A549 (cell line): ENCODE results near the gene FGF14. TPM values are rescaled to one million over a fixed set of nuclear protein-coding genes. Genes with fewer than 3 reads are reported as not detected.
A peak's percentile ranks its signal among the peaks of the same experiment; 100 is the strongest.

ENCODE experiments used
- ATAC-seq, 2 experiments: fragments of 200-7000 bp in 1 of 2; fragments of >200 bp in 1 of 2; cut with Nextera tagmentation in 1 of 2; cut with Tn5 transposase in 1 of 2; 3 replicates each; pipeline versions ENCODE4 v1.8.0 to v1.9.1; 2018 to 2020; ENCODE audit warnings: mild to moderate bottlenecking in 1 of 2, moderate library complexity in 1 of 2
- CTCF ChIA-PET: fragments of 300-600 bp; sonication (Branson Sonifier 250); formaldehyde crosslinking; extraction: SDS; loops from one replicate; lab custom pipeline; 2021; ENCODE audit warnings: antibody characterized with exemption, inconsistent platforms; lab: Yijun Ruan, JAX
- POLR2A ChIA-PET: fragments of 350-600 bp; formaldehyde crosslinking; extraction: SDS; loops from one replicate; lab custom pipeline; 2021; ENCODE audit warnings: antibody characterized with exemption, inconsistent platforms; lab: Yijun Ruan, JAX
- DNase-seq, 2 experiments: peaks; one replicate each; pipeline versions ENCODE4 v3.0.0 to v3.0.0-alpha.2; 2011 to 2016; ENCODE audit warnings: low read depth in 1 of 2, low spot score in 1 of 2
- FAIRE-seq: peaks from 2 replicates; lab custom pipeline; 2011; peaks lifted over from hg19 to GRCh38; lab: Jason Lieb, UNC
- H3K27ac ChIP-seq, 2 experiments: fragments of >200 bp; sonication (Bioruptor Twin); formaldehyde crosslinking; 3 replicates each; pipeline ENCODE4 v1.5.1; 2016 to 2017
- H3K4me1 ChIP-seq: fragments of >200 bp; sonication (Bioruptor Twin); formaldehyde crosslinking; 3 replicates; pipeline ENCODE4 v1.6.1; 2016
- H3K4me2 ChIP-seq: fragments of >200 bp; sonication (Bioruptor Twin); formaldehyde crosslinking; 3 replicates; pipeline ENCODE4 v1.6.1; 2016
- H3K4me3 ChIP-seq: fragments of >200 bp; sonication (Bioruptor Twin); formaldehyde crosslinking; 3 replicates; pipeline ENCODE4 v1.5.1; 2016
- H3K9me3 ChIP-seq: fragments of >200 bp; sonication (Bioruptor Twin); formaldehyde crosslinking; 3 replicates; pipeline ENCODE4 v1.6.1; 2016
- CBX2 ChIP-seq: fragments of 200-600 bp; sonication (generic); IDR thresholded peaks from 2 replicates; pipeline ENCODE4 v1.6.1; 2016; ENCODE audit warnings: low read depth, mild to moderate bottlenecking, borderline replicate concordance
- CHD4 ChIP-seq: fragments of 200-600 bp; sonication (generic); IDR thresholded peaks from 2 replicates; pipeline ENCODE4 v1.6.1; 2016; ENCODE audit warnings: antibody characterized with exemption, mild to moderate bottlenecking, borderline replicate concordance
- EHMT2 ChIP-seq: fragments of 200-600 bp; sonication (generic); IDR thresholded peaks from 2 replicates; pipeline ENCODE4 v1.6.1; 2016; ENCODE audit warnings: antibody characterized with exemption, low read depth, mild to moderate bottlenecking, moderate library complexity
- EP300 ChIP-seq, 2 experiments: fragments of >200 bp; sonication (Bioruptor Twin); formaldehyde crosslinking; IDR thresholded peaks; 2 replicates in 1 of 2; 3 replicates in 1 of 2; pipeline ENCODE4 v1.6.1; 2016 to 2017
- FOXS1 ChIP-seq: fragments of 250-450 bp; sonication (Bioruptor Pico); IDR thresholded peaks from 2 replicates; pipeline ENCODE4 v1.5.0; 2020; ENCODE audit warnings: mild to moderate bottlenecking, moderate library complexity
- HEYL ChIP-seq: fragments of 250-450 bp; sonication (Bioruptor Pico); IDR thresholded peaks from 2 replicates; pipeline ENCODE4 v1.8.0; 2021; ENCODE audit warnings: mild to moderate bottlenecking, moderate library complexity
- HOXA7 ChIP-seq: fragments of 250-450 bp; sonication (Bioruptor Pico); IDR thresholded peaks from 2 replicates; pipeline ENCODE4 v1.5.0; 2020; ENCODE audit warnings: mild to moderate bottlenecking, moderate library complexity
- JUNB ChIP-seq: fragments of >200 bp; sonication (Bioruptor Twin); formaldehyde crosslinking; IDR thresholded peaks from 2 replicates; pipeline ENCODE4 v1.6.1; 2016
- KDM5A ChIP-seq: fragments of 200-600 bp; sonication (generic); IDR thresholded peaks from 2 replicates; pipeline ENCODE4 v1.6.1; 2016; ENCODE audit warnings: antibody characterized with exemption, mild to moderate bottlenecking
- MAFK ChIP-seq: fragments of 450-650 bp; IDR thresholded peaks from 2 replicates; pipeline ENCODE4 v1.6.1; 2014; ENCODE audit not compliant: partially characterized antibody
- NPAS2 ChIP-seq: fragments of 250-450 bp; sonication (Bioruptor Pico); IDR thresholded peaks from 2 replicates; pipeline ENCODE4 v1.8.0; 2022; ENCODE audit warnings: mild to moderate bottlenecking, moderate library complexity, borderline replicate concordance
- POLR2A ChIP-seq: IDR thresholded peaks from 2 replicates; pipeline ENCODE4 v1.6.1; 2012; ENCODE audit warnings: mild to moderate bottlenecking, low read length
- REST ChIP-seq: fragments of 200-600 bp; sonication (generic); IDR thresholded peaks from 2 replicates; pipeline ENCODE4 v1.6.1; 2016; ENCODE audit warnings: antibody characterized with exemption, mild to moderate bottlenecking, moderate library complexity
- ZC3H11A ChIP-seq: fragments of 450-650 bp; IDR thresholded peaks from 2 replicates; pipeline ENCODE4 v1.6.1; 2014; ENCODE audit warnings: antibody characterized with exemption, mild to moderate bottlenecking
- ZFP36 ChIP-seq: fragments of 450-650 bp; IDR thresholded peaks from 2 replicates; pipeline ENCODE4 v1.6.1; 2014; ENCODE audit warnings: borderline replicate concordance; ENCODE audit not compliant: partially characterized antibody
- ZNF302 ChIP-seq: fragments of 250-450 bp; sonication (Bioruptor Pico); IDR thresholded peaks from 2 replicates; pipeline ENCODE4 v1.9.0; 2021; ENCODE audit warnings: inconsistent platforms, mild to moderate bottlenecking, moderate library complexity
- WGBS: methylation state at CpG from one replicate; pipeline ENCODE4 v1.1.6; 2017; ENCODE audit errors: missing lambda C conversion rate; 5-methylcytosine and 5-hydroxymethylcytosine counted together
- polyA plus RNA-seq, 4 experiments: library from polyadenylated mRNA; depleted of rRNA in 3 of 4; stranded (reverse); fragments of >200 nt; fragmentation: RNase III in 1 of 4; extraction: RNeasy Plus Mini Kit Qiagen cat#74134 plus additional on column Dnase treatment in 1 of 4; gene quantifications; 2 replicates in 3 of 4; 3 replicates in 1 of 4; pipeline ENCODE4 v1.2.3, GENCODE V29; 2011 to 2017
- TF ChIP-seq, protein P1 (sequence below): fragments of >200 bp; sonication (Bioruptor Twin); formaldehyde crosslinking; IDR thresholded peaks from 3 replicates; pipeline ENCODE4 v1.6.1; 2016
- TF ChIP-seq, protein P2 (sequence below): fragments of 250-450 bp; sonication (Bioruptor Pico); IDR thresholded peaks from 2 replicates; pipeline ENCODE4 v1.5.0; 2020; ENCODE audit warnings: low read depth, mild to moderate bottlenecking, moderate library complexity
- TF ChIP-seq, protein P3 (sequence below): fragments of 450-650 bp; IDR thresholded peaks from 2 replicates; pipeline ENCODE4 v1.6.1; 2014; ENCODE audit warnings: antibody characterized with exemption
- TF ChIP-seq, protein P4 (sequence below): fragments of >200 bp; sonication (Bioruptor Twin); formaldehyde crosslinking; IDR thresholded peaks from 3 replicates; pipeline ENCODE4 v1.5.1; 2016

FGF14 gene
- polyA plus RNA-seq, 2 of the 4 experiments (the other 2 are of a cell fraction) = not detected

DNA sequence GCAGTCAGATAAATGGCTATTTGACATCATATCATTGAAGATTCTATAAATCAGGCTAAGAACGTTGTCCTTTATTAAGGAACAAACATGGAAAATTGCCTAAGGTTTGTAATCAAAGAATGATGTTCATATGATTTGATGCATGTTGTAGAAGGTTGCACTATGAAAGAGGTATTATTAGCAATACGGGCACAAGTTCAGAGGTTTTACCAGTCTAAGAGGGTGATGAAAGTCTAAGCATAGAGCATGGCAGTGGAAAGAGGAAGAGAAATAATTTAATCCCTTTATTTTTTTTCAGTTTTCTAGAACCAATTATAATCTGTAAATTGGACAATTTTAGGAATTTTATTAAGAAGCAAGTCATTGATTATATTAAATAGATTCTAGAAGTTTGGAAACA lies 450.7 kb downstream of the FGF14 start (continued):
- no peak for TF ChIP-seq REST

DNA sequence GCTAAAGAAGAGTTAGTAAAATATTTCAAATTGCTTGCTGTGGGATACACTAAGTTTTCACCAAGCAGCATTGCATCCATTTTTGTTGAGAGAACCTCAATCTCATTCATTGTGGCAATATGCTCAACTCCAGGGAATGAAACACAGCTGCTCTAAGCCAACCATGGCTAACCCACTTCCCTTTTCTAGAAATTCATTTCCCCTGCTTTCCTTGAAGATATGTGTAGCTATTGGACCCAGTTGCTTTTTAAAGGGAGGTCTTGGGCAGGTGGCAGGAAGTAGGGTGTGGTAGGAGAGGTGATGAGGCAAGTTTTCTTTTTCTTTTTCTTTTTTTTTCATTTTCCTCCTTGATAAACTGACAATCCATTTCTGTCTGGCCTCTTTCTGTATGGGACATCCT lies 452.2 kb downstream of the FGF14 start:
- DNase-seq (no peak), FAIRE-seq (no peak), ATAC-seq (no peak)
- ChIA-PET CTCF (no interaction called here), POLR2A (no interaction called here)
- H3K4me1 ChIP-seq = no peaks in the 10 kb centered on the region
- H3K27ac ChIP-seq = no peak overlapping the region
- H3K4me3 ChIP-seq = no peak overlapping the region
- H3K9me3 ChIP-seq = no peaks in the 10 kb centered on the region
- H3K4me2 ChIP-seq = no peak overlapping the region
- no peak for TF ChIP-seq ZFP36
- TF ChIP-seq CHD4 = no peak
- TF ChIP-seq EHMT2 = no peak
- TF ChIP-seq EP300 (IDR thresholded peaks at IDR 0.05) = no peak
- TF ChIP-seq, protein P1, sequence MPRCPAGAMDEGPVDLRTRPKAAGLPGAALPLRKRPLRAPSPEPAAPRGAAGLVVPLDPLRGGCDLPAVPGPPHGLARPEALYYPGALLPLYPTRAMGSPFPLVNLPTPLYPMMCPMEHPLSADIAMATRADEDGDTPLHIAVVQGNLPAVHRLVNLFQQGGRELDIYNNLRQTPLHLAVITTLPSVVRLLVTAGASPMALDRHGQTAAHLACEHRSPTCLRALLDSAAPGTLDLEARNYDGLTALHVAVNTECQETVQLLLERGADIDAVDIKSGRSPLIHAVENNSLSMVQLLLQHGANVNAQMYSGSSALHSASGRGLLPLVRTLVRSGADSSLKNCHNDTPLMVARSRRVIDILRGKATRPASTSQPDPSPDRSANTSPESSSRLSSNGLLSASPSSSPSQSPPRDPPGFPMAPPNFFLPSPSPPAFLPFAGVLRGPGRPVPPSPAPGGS = no peak
- TF ChIP-seq HOXA7 = no peak
- no peak for TF ChIP-seq CBX2

DNA sequence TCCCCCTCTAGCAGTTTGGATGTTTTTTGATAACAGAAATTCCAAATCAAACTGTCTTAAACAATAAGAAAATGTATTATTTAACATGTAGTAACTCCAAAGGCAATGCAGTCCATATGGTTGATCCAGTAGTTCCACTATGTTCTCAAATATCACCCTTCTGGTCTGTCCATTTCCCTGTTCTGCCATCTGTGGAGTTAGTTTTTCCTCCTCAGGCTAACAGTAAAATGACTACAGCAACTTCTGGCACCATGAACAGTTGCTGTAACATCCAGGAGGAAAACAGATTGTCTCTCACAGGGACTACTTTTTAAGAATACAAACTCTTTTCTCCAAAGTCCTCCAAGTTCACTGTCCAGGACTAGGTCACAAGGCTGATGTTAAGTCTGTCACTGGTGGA lies 455.4 kb downstream of the FGF14 start:
- ATAC-seq (no peak), DNase-seq (no peak), FAIRE-seq (no peak)
- ChIA-PET CTCF (no interaction called here), POLR2A (no interaction called here)
- H3K4me3 ChIP-seq = no peak overlapping the region
- no peaks in the 10 kb centered on the region for H3K4me1 ChIP-seq
- no peak for TF ChIP-seq NPAS2 (CRISPR knock-in tag)
- H3K9me3 ChIP-seq = no peaks in the 10 kb centered on the region
- no peak overlapping the region for H3K27ac ChIP-seq
- no peak overlapping the region for H3K4me2 ChIP-seq

GRCh38 chr13:101945435-101945834 lies 456.4 kb downstream of the FGF14 start:
- no peak overlapping the region for H3K27ac ChIP-seq
- H3K4me2 ChIP-seq = no peak overlapping the region
- DNase-seq = peak in 1 of 2 experiments; percentile 7
- ChIA-PET CTCF (no interaction called here), POLR2A (no interaction called here)
- 30% methylated on average over 6 of the region's 6 CpGs for WGBS
- ATAC-seq = peak in 1 of 2 experiments; percentile 39; a peak in 1 of 6 replicates
- no peak overlapping the region for H3K4me3 ChIP-seq
- no peak for FAIRE-seq
- H3K4me1 ChIP-seq = no peaks in the 10 kb centered on the region
- no peaks in the 10 kb centered on the region for H3K9me3 ChIP-seq
- no peak for TF ChIP-seq KDM5A
- TF ChIP-seq ZC3H11A = no peak
- TF ChIP-seq, protein P2, sequence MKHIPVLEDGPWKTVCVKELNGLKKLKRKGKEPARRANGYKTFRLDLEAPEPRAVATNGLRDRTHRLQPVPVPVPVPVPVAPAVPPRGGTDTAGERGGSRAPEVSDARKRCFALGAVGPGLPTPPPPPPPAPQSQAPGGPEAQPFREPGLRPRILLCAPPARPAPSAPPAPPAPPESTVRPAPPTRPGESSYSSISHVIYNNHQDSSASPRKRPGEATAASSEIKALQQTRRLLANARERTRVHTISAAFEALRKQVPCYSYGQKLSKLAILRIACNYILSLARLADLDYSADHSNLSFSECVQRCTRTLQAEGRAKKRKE (CRISPR knock-in tag) = no peak
- no peak for TF ChIP-seq ZFP36
- no peak for TF ChIP-seq FOXS1
- TF ChIP-seq NPAS2 (CRISPR knock-in tag) = no peak
- no peak for TF ChIP-seq MAFK
- TF ChIP-seq, protein P1 = no peak
- TF ChIP-seq, protein P3, sequence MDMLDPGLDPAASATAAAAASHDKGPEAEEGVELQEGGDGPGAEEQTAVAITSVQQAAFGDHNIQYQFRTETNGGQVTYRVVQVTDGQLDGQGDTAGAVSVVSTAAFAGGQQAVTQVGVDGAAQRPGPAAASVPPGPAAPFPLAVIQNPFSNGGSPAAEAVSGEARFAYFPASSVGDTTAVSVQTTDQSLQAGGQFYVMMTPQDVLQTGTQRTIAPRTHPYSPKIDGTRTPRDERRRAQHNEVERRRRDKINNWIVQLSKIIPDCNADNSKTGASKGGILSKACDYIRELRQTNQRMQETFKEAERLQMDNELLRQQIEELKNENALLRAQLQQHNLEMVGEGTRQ = no peak
- TF ChIP-seq, protein P4, sequence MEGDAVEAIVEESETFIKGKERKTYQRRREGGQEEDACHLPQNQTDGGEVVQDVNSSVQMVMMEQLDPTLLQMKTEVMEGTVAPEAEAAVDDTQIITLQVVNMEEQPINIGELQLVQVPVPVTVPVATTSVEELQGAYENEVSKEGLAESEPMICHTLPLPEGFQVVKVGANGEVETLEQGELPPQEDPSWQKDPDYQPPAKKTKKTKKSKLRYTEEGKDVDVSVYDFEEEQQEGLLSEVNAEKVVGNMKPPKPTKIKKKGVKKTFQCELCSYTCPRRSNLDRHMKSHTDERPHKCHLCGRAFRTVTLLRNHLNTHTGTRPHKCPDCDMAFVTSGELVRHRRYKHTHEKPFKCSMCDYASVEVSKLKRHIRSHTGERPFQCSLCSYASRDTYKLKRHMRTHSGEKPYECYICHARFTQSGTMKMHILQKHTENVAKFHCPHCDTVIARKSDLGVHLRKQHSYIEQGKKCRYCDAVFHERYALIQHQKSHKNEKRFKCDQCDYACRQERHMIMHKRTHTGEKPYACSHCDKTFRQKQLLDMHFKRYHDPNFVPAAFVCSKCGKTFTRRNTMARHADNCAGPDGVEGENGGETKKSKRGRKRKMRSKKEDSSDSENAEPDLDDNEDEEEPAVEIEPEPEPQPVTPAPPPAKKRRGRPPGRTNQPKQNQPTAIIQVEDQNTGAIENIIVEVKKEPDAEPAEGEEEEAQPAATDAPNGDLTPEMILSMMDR = no peak
- TF ChIP-seq ZNF302 (CRISPR knock-in tag) = no peak
- TF ChIP-seq HOXA7 = no peak
- no peak for TF ChIP-seq HEYL (CRISPR knock-in tag)
- TF ChIP-seq POLR2A = no peak
- TF ChIP-seq JUNB = no peak
- no peak for TF ChIP-seq CBX2
